ENCODE data around the gene MEX3D. TPM values are rescaled to one million over a fixed set of nuclear protein-coding genes. Genes with fewer than 3 reads are reported as not detected.

The MEX3D gene
- total RNA-seq, 2 experiments from 2014 or later: 11.9 to 13.6 TPM

DNA sequence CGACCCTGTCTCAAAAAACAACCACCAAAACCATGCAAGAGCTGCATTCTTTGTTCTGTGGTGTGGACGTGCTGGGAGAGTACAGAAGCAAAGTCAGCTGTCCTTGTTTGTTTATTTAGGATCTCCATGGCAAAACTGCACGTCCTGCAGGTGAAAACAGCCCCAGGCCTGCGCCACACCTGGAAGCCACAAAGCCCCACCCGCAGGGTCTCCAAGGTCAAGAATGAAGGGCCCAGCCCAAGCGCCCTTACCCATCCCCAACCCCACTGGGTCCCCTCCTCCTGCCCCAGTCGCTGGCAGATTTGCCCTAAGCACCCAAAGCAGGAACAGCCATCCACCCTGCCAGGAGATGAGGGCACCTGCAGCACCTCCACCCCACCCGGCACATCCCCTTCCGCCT, 14.1 kb upstream of the MEX3D start:
- no peak overlapping the region for H3K4me2 ChIP-seq (ENCODE audit: low read length)
- H3K27ac ChIP-seq (ENCODE audit: low read depth, low read length, poor library complexity, severe bottlenecking): no peak overlapping the region
- H3K36me3 ChIP-seq (ENCODE audit: insufficient read depth, low read length): peaks cover 88% of the 10 kb centered on the region
- DNase-seq (ENCODE audit: low spot score): no peak
- no peaks in the 10 kb centered on the region for H3K9me2 ChIP-seq (ENCODE audit: insufficient read depth, low read length)
- TF ChIP-seq EZH2phosphoT487 (IDR thresholded peaks at IDR 0.05; ENCODE audit: borderline replicate concordance, low read depth, low read length): no peak
- TF ChIP-seq, protein P1, sequence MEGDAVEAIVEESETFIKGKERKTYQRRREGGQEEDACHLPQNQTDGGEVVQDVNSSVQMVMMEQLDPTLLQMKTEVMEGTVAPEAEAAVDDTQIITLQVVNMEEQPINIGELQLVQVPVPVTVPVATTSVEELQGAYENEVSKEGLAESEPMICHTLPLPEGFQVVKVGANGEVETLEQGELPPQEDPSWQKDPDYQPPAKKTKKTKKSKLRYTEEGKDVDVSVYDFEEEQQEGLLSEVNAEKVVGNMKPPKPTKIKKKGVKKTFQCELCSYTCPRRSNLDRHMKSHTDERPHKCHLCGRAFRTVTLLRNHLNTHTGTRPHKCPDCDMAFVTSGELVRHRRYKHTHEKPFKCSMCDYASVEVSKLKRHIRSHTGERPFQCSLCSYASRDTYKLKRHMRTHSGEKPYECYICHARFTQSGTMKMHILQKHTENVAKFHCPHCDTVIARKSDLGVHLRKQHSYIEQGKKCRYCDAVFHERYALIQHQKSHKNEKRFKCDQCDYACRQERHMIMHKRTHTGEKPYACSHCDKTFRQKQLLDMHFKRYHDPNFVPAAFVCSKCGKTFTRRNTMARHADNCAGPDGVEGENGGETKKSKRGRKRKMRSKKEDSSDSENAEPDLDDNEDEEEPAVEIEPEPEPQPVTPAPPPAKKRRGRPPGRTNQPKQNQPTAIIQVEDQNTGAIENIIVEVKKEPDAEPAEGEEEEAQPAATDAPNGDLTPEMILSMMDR (conservative IDR thresholded peaks at IDR 0.05; ENCODE audit: low read length): no peak
- H4K20me1 ChIP-seq (ENCODE audit: insufficient read depth, low read length): no peaks in the 10 kb centered on the region
- ChIA-PET CTCF (ENCODE audit: unreplicated experiment) (no interaction called here), POLR2A (no interaction called here)
- no peaks in the 10 kb centered on the region for H3K4me1 ChIP-seq (ENCODE audit: insufficient read depth, low read length, poor library complexity, severe bottlenecking)
- no peak overlapping the region for H2AFZ ChIP-seq (ENCODE audit: low read length)
- intact Hi-C loops (cut with micrococcal nuclease; ENCODE audit: unreplicated experiment): no loop called here
- H3K4me3 ChIP-seq (ENCODE audit: low read depth, low read length, poor library complexity, severe bottlenecking): no peak overlapping the region
- peaks cover 12% of the 10 kb centered on the region for H3K79me2 ChIP-seq (ENCODE audit: insufficient read depth, low read depth, low read length)
- H3K9me3 ChIP-seq (ENCODE audit: low read length): no peaks in the 10 kb centered on the region
- BruUV-seq (replicated peaks): no TSS peak

DNA sequence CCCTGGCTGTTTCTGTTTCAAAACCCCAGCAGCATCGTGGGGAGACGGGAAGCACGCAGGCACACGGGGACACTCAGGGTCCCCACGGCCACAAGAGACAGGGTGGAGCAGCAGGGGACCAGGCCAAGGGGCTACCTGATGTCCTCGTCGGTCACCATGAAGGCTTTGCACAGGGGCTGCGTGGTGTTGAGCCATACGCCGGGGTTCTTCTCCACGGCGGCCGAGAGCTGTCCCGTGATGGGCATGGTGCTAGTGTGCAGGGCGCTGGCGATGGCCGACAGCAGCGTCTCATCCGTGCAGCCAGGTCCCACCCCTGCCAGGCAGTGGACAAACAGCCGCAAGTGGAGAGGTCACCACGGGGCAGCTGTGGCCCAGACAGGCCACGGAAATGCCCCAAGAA, 12.8 kb upstream of the MEX3D start:
- BruUV-seq (replicated peaks): no TSS peak
- Histone ChIP-seq H3K4me1 (ENCODE audit: insufficient read depth, low read length, poor library complexity, severe bottlenecking) (no peaks in the 10 kb centered on the region), H3K36me3 (ENCODE audit: insufficient read depth, low read length) (peaks cover 93% of the 10 kb centered on the region), H3K79me2 (ENCODE audit: insufficient read depth, low read depth, low read length) (peaks cover 4% of the 10 kb centered on the region; the same call in 1 of the 2 replicates), H3K4me3 (ENCODE audit: low read depth, low read length, poor library complexity, severe bottlenecking) (no peak overlapping the region), H3K4me2 (ENCODE audit: low read length) (no peak overlapping the region), H3K9me2 (ENCODE audit: insufficient read depth, low read length) (no peaks in the 10 kb centered on the region), H2AFZ (ENCODE audit: low read length) (no peak overlapping the region), H4K20me1 (ENCODE audit: insufficient read depth, low read length) (no peaks in the 10 kb centered on the region), H3K27ac (ENCODE audit: low read depth, low read length, poor library complexity, severe bottlenecking) (no peak overlapping the region), H3K9me3 (ENCODE audit: low read length) (no peaks in the 10 kb centered on the region)
- intact Hi-C loops (cut with micrococcal nuclease; ENCODE audit: unreplicated experiment): no loop called here
- POLR2A ChIA-PET: no interaction called here
- CTCF ChIA-PET (ENCODE audit: unreplicated experiment): interaction anchor here (0.6 kb wide), 1 partner anchor 839 kb away, joined by 4 read pairs; no protein-coding TSS in a partner anchor
- no peak for DNase-seq (ENCODE audit: low spot score)
- TF ChIP-seq, protein P1 (conservative IDR thresholded peaks at IDR 0.05; ENCODE audit: low read length): no peak
- TF ChIP-seq EZH2phosphoT487 (IDR thresholded peaks at IDR 0.05; ENCODE audit: borderline replicate concordance, low read depth, low read length): no peak

DNA sequence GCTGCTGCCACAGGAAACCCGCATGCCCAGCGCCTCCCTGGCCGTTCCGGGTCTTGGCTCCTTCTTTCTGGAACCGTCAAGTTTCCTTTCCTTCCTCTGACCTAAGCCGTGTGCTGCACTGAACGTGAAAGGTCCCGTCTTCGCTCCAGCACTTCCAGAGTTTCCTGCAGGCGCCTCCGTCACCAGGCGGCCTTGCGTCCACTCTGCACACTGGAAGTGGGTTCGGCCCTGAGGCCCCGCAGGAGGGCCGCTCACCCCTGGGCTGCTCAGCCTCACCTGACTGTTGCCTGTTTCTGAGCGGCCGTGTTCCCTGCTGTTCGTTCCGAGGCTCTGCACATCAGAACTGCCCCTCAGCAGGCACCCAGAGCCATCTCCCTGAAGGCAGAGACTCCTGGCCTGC, 12.3 kb upstream of the MEX3D start:
- Histone ChIP-seq H3K27ac (ENCODE audit: low read depth, low read length, poor library complexity, severe bottlenecking) (no peak overlapping the region), H3K4me2 (ENCODE audit: low read length) (no peak overlapping the region), H3K4me3 (ENCODE audit: low read depth, low read length, poor library complexity, severe bottlenecking) (no peak overlapping the region), H3K9me2 (ENCODE audit: insufficient read depth, low read length) (no peaks in the 10 kb centered on the region), H3K79me2 (ENCODE audit: insufficient read depth, low read depth, low read length) (no peaks in the 10 kb centered on the region), H3K4me1 (ENCODE audit: insufficient read depth, low read length, poor library complexity, severe bottlenecking) (no peaks in the 10 kb centered on the region), H2AFZ (ENCODE audit: low read length) (no peak overlapping the region), H4K20me1 (ENCODE audit: insufficient read depth, low read length) (no peaks in the 10 kb centered on the region), H3K9me3 (ENCODE audit: low read length) (no peaks in the 10 kb centered on the region), H3K36me3 (ENCODE audit: insufficient read depth, low read length) (peaks cover 92% of the 10 kb centered on the region)
- BruUV-seq (replicated peaks): no TSS peak
- intact Hi-C loops (cut with micrococcal nuclease; ENCODE audit: unreplicated experiment): no loop called here
- ChIA-PET CTCF (ENCODE audit: unreplicated experiment) (no interaction called here), POLR2A (no interaction called here)
- DNase-seq (ENCODE audit: low spot score): no peak
- TF ChIP-seq, protein P1 (conservative IDR thresholded peaks at IDR 0.05; ENCODE audit: low read length): no peak
- TF ChIP-seq EZH2phosphoT487 (IDR thresholded peaks at IDR 0.05; ENCODE audit: borderline replicate concordance, low read depth, low read length): no peak

Measured in OCI-LY7 (cell line).